Stimulated activated CD4-positive, alpha-beta T cell treated with anti-CD3 and anti-CD28 coated beads, TNF-alpha, amount 100 ng/mL, for 4 hours (primary cell): Measurements from ENCODE around the gene AFAP1L1.
A peak's percentile ranks its signal among the peaks of the same experiment; 100 is the strongest.

Experiments used
- DNase-seq, 3 experiments: peaks; one replicate each; pipeline ENCODE4 v3.0.0-alpha.2; 2020; ENCODE audit warnings: low read depth in 3 of 3

The AFAP1L1 gene

DNA sequence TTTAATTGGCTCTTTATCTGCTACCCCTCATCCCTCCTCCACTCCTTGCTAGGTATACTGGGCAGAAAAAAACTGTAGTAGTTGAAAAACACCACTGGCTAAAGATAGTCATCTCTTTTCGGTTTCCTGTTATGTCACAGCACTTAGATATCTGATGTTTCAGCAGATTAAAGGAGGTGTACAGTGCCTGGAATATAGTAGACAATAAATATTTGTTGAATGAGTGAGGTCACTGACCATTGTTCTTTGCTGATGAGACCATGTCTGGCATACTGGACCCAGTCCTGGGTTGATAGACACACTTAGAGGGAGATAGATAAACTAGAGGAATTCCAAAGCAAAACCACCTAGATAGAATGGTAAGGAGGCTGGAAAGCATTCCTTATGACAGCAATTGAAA lies 76.9 kb downstream of the AFAP1L1 start:
- DNase-seq = no peak

DNA sequence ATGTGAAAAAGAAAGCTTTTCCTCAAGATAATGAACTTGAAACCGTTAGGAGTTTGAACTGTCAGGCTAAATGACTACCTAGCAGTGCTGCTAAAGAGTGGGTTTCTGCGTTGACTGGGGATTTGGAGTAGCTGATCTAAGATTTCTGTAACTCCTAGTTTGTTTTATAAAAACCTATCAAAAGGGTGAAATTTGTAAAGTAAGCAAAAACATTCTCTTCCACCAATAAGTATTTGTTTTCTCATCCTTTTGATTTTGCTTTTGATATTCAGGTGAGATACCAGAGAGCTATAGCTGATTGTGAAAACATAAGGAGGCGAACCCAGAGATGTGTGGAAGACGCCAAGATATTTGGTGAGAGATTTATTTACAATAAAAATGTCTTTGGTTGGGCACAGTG lies 77.7 kb downstream of the AFAP1L1 start:
- DNase-seq = no peak

DNA sequence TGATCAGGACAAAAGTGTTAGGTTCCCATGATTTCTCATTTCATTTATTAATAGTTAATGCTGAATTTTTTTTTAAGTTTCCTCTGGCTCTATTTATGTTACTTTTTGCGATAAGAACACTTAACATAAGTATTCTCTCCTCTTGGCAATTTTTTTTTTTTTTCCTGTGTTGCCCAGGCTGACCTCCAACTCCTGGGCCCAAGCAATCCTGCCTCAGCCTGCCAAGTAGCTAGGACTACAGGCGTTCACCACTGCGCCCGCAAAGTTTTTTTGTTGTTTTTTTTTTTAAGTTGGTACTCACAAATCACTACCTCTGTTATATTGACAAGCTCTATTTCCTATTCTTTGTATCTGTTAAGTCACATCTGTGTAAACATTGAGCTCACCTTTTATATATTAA lies 80.5 kb downstream of the AFAP1L1 start:
- no peak for DNase-seq

GRCh38 chr5:149353911-149354310 lies 82.3 kb downstream of the AFAP1L1 start:
- no peak for DNase-seq

GRCh38 chr5:149355688-149356087 lies 84.0 kb downstream of the AFAP1L1 start:
- no peak for DNase-seq

DNA sequence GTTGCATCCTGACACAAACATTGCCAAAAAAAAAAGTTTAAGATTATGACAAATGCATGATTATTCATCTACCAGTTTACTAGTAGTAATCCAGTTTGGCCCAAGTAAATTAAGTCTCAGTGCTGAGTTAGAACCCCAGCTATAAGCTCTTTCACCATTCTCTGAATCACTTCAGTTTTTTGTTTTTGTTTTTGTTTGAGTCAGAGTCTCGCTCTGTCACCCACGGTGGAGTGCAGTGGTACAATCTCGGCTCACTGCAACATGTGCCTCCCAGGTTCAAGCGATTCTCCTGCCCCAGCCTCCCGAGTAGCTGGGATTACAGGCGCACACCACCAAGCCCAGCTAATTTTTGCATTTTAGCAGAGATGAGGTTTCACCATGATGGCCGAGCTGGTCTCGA lies 84.7 kb downstream of the AFAP1L1 start:
- no peak for DNase-seq

GRCh38 chr5:149357370-149358293 lies 86.0 kb downstream of the AFAP1L1 start, which contains the start of gene PCYOX1L:
TSS of gene PCYOX1L (plus strand) at chr5:149358046. CDS start at chr5:149358069, 23 bp downstream.
- DNase-seq = peak; percentile 95 to 97 (median 96)

DNA sequence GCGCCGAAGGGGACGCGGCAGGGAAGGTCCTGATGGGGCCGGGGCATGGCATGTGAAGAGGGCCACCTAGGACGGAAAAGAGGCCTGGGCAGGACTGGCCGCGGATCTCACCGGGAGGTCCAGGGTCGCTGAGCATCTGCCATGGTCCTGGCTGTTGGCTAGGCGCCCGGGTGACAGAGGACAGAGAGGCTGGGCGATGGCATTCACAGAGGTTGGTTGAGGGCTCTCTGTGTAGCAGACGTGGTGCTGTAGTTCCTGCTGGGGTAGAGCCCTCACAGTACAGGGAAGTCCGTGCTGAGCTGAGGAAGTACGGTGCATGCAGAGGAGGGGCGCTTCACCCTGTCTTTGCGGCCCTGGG lies 86.6 kb downstream of the AFAP1L1 start:
- no peak for DNase-seq

DNA sequence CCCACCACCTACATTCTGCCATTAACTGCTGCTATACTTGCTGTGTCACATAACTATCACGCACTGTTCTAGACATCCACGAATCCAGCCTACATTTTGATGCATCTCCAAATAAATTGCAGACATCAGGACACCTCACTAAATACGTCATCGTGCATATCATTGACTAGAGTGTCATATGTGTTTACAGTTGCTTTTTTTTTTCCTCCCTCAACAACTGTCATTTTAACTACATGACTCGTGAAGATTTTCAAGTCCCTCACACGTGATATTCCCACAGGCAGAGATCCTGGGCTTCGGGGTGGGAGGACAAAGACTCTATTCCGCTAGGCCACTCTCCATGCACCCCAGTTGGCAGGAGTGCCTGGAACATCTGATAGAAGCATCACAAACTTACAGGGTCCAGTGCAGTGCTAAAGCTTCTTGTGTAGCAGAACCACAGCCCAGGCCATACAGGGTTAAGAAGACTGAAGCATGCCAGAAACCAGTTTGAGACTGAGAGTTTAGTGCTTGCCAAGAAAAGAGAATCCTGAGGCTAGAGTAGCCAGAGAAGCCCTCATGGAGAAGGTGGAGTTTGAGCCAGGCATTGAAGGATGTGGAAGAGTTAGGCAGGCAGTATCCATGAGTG lies 87.3 kb downstream of the AFAP1L1 start:
- no peak for DNase-seq

DNA sequence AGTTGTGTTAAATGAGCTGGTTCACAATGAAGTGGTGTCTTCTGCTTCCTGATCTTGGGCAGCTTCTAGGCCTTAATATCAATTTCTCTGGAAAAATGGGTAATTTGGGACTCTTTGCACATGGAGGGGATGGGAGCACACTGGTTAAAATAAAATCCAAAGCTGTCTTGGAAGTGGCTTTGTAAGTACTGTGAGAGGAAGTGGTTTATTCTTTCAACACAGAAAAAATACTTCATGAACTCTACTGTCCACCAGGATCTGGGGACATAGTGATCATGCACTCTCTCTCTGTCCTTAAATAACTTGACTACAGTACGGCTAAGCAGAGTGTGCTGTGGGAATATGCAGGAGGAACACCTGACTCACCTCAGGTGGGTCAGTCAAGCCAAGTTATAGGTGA lies 88.6 kb downstream of the AFAP1L1 start:
- DNase-seq = no peak

DNA sequence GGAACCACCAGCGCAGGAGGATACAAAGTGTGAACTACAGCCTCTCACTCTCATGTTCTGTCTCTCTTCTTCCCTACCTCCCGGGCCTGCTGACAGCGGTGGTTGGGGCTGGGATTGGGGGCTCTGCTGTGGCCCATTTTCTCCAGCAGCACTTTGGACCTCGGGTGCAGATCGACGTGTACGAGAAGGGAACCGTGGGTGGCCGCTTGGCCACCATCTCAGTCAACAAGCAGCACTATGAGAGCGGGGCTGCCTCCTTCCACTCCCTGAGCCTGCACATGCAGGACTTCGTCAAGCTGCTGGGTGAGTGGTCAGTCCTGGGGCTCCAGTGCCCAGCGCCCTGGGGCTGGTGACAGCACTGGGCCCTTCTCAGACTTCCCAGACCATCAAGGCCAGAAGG lies 90.9 kb downstream of the AFAP1L1 start:
- no peak for DNase-seq

DNA sequence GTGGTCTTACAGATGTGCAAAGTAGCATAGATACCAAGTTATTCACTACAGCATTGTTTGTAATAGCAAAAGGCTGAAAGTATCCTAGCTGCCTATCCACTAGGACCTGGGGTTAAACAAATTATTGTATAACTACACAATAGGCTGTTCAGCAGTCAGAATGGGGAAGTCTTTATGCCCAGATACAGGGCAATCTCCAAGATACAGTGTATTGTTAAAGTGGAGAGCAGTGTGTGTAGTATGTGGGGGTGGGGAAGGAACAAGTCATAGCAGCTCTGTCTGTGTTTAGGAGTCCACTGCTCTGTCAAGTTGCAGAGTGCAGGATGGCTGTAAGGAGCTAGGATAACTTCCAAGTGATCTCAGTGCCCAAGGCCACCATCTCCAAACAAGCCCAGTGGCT lies 91.7 kb downstream of the AFAP1L1 start:
- no peak for DNase-seq

- DNase-seq = no peak
Observed at GRCh38 chr5:149363936-149364335, 92.3 kb downstream of the AFAP1L1 start.

DNA sequence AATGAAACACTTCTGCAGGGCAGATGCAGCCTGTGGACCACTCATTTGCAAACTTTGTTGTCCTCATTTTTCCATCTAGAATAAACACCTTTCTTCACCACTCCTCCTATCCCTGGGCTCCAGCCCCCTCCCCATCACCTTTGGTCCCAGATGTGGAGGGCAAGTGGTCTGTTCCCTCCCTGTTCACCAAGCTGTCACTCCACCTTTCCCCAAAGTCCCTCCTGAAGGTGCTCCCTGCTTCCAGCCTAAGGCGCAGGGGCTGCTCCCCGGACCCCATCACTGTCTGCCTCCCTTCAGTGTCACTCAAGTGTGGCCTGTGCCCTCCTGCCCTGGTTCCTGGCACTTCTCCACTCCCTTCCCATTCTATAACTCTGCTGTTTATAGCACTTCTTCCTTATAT lies 93.1 kb downstream of the AFAP1L1 start:
- DNase-seq = no peak

DNA sequence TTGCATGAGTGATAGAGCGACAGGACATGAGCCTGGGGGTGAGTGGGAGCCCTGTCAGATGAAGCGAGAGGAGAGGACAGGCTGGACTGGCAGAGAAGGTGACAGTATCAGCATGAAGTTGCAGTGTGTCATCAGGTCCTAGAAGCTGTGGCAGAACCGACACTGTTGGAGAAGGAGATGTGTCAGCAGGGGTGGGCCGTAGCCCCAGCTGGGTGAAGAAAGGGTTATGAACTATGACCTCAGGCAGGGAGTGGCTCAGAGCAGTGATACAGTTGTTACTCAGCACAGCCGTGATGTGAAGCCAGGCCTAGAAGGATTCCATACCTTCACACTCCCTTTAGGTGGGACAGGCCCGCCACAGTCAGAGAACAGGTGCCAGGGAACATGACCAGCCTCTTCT lies 93.8 kb downstream of the AFAP1L1 start:
- no peak for DNase-seq

- DNase-seq = no peak
Observed at GRCh38 chr5:149366169-149366729, 94.6 kb downstream of the AFAP1L1 start.

DNA sequence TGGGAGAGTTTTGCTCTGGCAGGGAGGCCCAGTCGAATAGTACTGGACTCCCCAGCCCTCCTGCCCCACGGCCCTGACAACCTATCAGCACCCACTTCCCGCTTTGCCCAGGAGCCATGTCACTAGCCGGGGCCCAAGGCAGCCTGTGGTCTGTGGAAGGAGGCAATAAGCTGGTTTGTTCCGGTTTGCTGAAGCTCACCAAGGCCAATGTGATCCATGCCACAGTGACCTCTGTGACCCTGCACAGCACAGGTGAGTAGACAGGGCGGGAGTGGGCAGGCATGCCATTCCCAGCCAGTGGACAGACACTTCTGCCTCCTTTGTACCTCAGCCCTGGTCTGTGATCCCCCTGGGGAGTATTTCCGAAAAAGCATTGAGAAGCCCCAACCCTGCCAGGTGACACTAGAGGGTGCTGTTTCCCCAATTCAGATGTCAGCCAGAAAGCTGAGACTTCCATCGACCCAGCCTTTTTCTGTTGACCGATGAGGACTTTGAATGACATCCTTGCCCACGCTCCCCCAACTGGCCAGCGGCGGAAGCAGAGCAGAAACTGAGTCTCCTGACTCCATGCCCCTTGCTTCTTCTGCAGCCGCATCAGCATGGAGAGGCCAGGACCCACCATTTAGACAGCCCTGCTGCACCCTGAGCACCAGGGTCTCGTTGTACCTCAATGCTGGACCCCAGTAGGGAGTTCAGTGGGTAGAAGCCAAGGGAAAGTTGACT lies 95.8 kb downstream of the AFAP1L1 start:
- peak; percentile 21 to 34 (median 24) for DNase-seq

DNA sequence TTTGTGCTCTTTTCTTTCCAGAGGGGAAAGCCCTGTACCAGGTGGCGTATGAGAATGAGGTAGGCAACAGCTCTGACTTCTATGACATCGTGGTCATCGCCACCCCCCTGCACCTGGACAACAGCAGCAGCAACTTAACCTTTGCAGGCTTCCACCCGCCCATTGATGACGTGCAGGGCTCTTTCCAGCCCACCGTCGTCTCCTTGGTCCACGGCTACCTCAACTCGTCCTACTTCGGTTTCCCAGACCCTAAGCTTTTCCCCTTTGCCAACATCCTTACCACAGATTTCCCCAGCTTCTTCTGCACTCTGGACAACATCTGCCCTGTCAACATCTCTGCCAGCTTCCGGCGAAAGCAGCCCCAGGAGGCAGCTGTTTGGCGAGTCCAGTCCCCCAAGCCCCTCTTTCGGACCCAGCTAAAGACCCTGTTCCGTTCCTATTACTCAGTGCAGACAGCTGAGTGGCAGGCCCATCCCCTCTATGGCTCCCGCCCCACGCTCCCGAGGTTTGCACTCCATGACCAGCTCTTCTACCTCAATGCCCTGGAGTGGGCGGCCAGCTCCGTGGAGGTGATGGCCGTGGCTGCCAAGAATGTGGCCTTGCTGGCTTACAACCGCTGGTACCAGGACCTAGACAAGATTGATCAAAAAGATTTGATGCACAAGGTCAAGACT lies 96.5 kb downstream of the AFAP1L1 start:
- DNase-seq = no peak

- no peak for DNase-seq
Observed at GRCh38 chr5:149370878-149371277, 99.2 kb downstream of the AFAP1L1 start.

GRCh38 chr5:149371296-149371962 lies 99.8 kb downstream of the AFAP1L1 start:
- DNase-seq = peak; percentile 33 to 52 (median 43)
